Activated CD8-positive, alpha-beta T cell treated with anti-CD3 and anti-CD28 coated beads, Interleukin-2, amount 10 ng/mL, durations not matched to agents 7 days and 5 days (primary cell): ENCODE measurements around the gene AUP1. TPM values are rescaled to one million over a fixed set of nuclear protein-coding genes. Genes with fewer than 3 reads are reported as not detected.
A peak's percentile ranks its signal among the peaks of the same experiment; 100 is the strongest.

Experiments used
- ATAC-seq: fragments of 150-1000 bp; cut with Tn5 transposase; one replicate; pipeline ENCODE4 v1.10.0; 2021; ENCODE audit warnings: moderate library complexity
- CTCF ChIA-PET: fragments of 350-600 bp; sonication (Branson Sonifier 250); formaldehyde crosslinking; loops from one replicate; lab custom pipeline; 2021; ENCODE audit warnings: antibody characterized with exemption; lab: Charles Lee
- POLR2A ChIA-PET: fragments of 350-600 bp; sonication (Branson Sonifier 250); formaldehyde crosslinking; loops from one replicate; lab custom pipeline; 2021; ENCODE audit warnings: antibody characterized with exemption; lab: Charles Lee
- DNase-seq: peaks from one replicate; pipeline ENCODE4 v3.0.0-alpha.2; 2020
- H3K27ac Mint-ChIP-seq: one replicate; pipeline ENCODE4 v1.8.0; 2021; ENCODE audit warnings: mild to moderate bottlenecking, mixed read lengths
- H3K27me3 Mint-ChIP-seq: one replicate; pipeline ENCODE4 v1.8.0; 2021; ENCODE audit warnings: low read depth, mixed read lengths
- H3K36me3 Mint-ChIP-seq: one replicate; pipeline ENCODE4 v1.8.0; 2021; ENCODE audit warnings: low read depth, mixed read lengths
- H3K4me1 Mint-ChIP-seq: one replicate; pipeline ENCODE4 v1.8.0; 2021; ENCODE audit warnings: low read depth, mixed read lengths
- H3K4me3 Mint-ChIP-seq: one replicate; pipeline ENCODE4 v1.8.0; 2021; ENCODE audit warnings: mild to moderate bottlenecking, mixed read lengths
- H3K9me3 Mint-ChIP-seq: one replicate; pipeline ENCODE4 v1.8.0; 2022; ENCODE audit warnings: mixed read lengths; ENCODE audit not compliant: insufficient read depth
- total RNA-seq, 2 experiments: library from RNA; stranded (reverse); gene quantifications; one replicate each; pipeline ENCODE4 v1.2.3, GENCODE V29; 2021

Gene AUP1
- total RNA-seq, 2 experiments from 2014 or later, result 119 to 123 TPM

- ChIA-PET CTCF (interaction anchor here (1.3 to 3.9 kb wide), 3 partner anchors 12 to 49 kb away, joined by 3 to 17 read pairs (median 4); partner anchors contain the start of gene PCGF1), POLR2A (interaction anchor here (2.2 to 2.3 kb wide), 2 partner anchors 10 to 26 kb away, joined by 7 to 13 read pairs; no protein-coding TSS in a partner anchor)
- peaks cover 23% of the 10 kb centered on the region for H3K36me3 Mint-ChIP-seq
- no peaks in the 10 kb centered on the region for H3K9me3 Mint-ChIP-seq
- ATAC-seq, result no peak
- peak overlapping the region; percentile 95 for H3K4me3 Mint-ChIP-seq
- H3K27me3 Mint-ChIP-seq, result peaks cover 12% of the 10 kb centered on the region
- DNase-seq, result no peak
- H3K4me1 Mint-ChIP-seq, result peaks cover 53% of the 10 kb centered on the region
- no peak overlapping the region for H3K27ac Mint-ChIP-seq
Observed at GRCh38 chr2:74556831-74557370, 27.4 kb upstream of the AUP1 start.

- no peak for ATAC-seq
- Mint-ChIP-seq H3K27ac (no peak overlapping the region), H3K4me1 (peaks cover 47% of the 10 kb centered on the region), H3K36me3 (peaks cover 23% of the 10 kb centered on the region), H3K4me3 (peak overlapping the region; percentile 95), H3K9me3 (no peaks in the 10 kb centered on the region), H3K27me3 (peaks cover 12% of the 10 kb centered on the region)
- POLR2A ChIA-PET, result interaction anchor here (2.2 kb wide), 1 partner anchor 11 kb away, joined by 13 read pairs; no protein-coding TSS in a partner anchor
- CTCF ChIA-PET, result interaction anchor here (0.7 to 1.6 kb wide), 3 partner anchors 11 to 31 kb away, joined by 3 to 5 read pairs (median 3); no protein-coding TSS in a partner anchor
- DNase-seq, result no peak
Observed at GRCh38 chr2:74556159-74556558, 26.7 kb upstream of the AUP1 start.

DNA sequence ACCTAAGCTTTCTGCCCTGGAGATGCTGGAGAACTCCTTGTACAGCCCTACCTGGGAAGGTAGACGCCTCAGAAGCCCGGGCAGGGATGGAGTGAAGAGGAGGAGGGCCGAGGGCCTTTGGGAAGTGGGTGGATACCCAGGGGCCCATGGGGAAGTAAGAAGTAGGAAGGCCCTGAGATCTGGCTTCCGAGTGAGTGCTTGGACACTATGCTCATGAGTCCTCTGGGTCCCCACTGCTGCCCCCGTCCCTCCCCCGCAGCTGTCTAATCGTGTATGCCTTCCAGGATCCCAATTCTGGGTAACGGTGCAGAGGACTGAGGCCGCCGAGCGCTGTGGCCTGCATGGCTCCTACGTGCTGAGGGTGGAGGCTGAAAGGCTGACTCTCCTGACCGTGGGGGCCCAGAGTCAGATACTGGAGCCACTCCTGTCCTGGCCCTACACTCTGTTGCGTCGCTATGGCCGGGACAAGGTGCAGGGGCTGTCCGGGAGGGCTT lies 26.2 kb upstream of the AUP1 start:
- Mint-ChIP-seq H3K4me3 (peak overlapping the region; percentile 95), H3K36me3 (peaks cover 23% of the 10 kb centered on the region), H3K27me3 (peaks cover 10% of the 10 kb centered on the region), H3K27ac (peak overlapping the region; percentile 93), H3K4me1 (peaks cover 45% of the 10 kb centered on the region), H3K9me3 (no peaks in the 10 kb centered on the region)
- ATAC-seq, result no peak
- POLR2A ChIA-PET, result interaction anchor here (0.6 to 2.2 kb wide), 9 partner anchors 9 to 97 kb away, joined by 3 to 13 read pairs (median 4); partner anchors contain the start of gene WBP1
- CTCF ChIA-PET, result interaction anchor here (0.7 to 1.6 kb wide), 5 partner anchors 11 to 32 kb away, joined by 3 to 5 read pairs (median 3); no protein-coding TSS in a partner anchor
- DNase-seq, result no peak

- Mint-ChIP-seq H3K27ac (peak overlapping the region; percentile 93), H3K4me3 (peak overlapping the region; percentile 95), H3K36me3 (peaks cover 23% of the 10 kb centered on the region), H3K27me3 (peaks cover 13% of the 10 kb centered on the region), H3K9me3 (no peaks in the 10 kb centered on the region), H3K4me1 (peaks cover 38% of the 10 kb centered on the region)
- ChIA-PET POLR2A (interaction anchor here (0.6 to 2.2 kb wide), 10 partner anchors 8 to 97 kb away, joined by 3 to 13 read pairs (median 4); partner anchors contain the start of genes MRPL53 and WBP1), CTCF (interaction anchor here (0.7 to 1.6 kb wide), 4 partner anchors 10 to 32 kb away, joined by 3 to 5 read pairs (median 4); no protein-coding TSS in a partner anchor)
- peak; percentile 63 for ATAC-seq
- peak; percentile 60 for DNase-seq
Observed at GRCh38 chr2:74554820-74555531, 25.5 kb upstream of the AUP1 start.

GRCh38 chr2:74553892-74554819 lies 24.6 kb upstream of the AUP1 start, which contains the start of the genes DOK1 and LOXL3:
DOK1 (plus strand) TSS chr2:74554720; CDS start chr2:74554755, 35 bp downstream.
LOXL3 (minus strand) TSS chr2:74553942; CDS start chr2:74552634, 1,308 bp downstream.
- CTCF ChIA-PET, result interaction anchor here (0.9 to 1.3 kb wide), 4 partner anchors 10 to 71 kb away, joined by 3 to 4 read pairs (median 3); partner anchors contain the start of genes CCDC142 and TTC31
- Mint-ChIP-seq H3K27me3 (peaks cover 21% of the 10 kb centered on the region), H3K4me3 (peak within 1 kb of the TSS; percentile 95), H3K27ac (peak within 1 kb of the TSS; percentile 93), H3K4me1 (peaks cover 38% of the 10 kb centered on the region), H3K9me3 (no peaks in the 10 kb centered on the region), H3K36me3 (peaks cover 23% of the 10 kb centered on the region)
- peak; percentile 82 for ATAC-seq
- peak; percentile 87 for DNase-seq
- POLR2A ChIA-PET, result interaction anchor here (0.7 to 1.5 kb wide), 6 partner anchors 20 to 96 kb away, joined by 3 to 4 read pairs (median 4); partner anchors contain the start of genes MRPL53 and WBP1

- ATAC-seq (no peak), DNase-seq (peak; percentile 36)
- Mint-ChIP-seq H3K27me3 (peaks cover 27% of the 10 kb centered on the region), H3K4me1 (peaks cover 43% of the 10 kb centered on the region), H3K36me3 (peaks cover 17% of the 10 kb centered on the region), H3K9me3 (no peaks in the 10 kb centered on the region), H3K27ac (peak overlapping the region; percentile 87), H3K4me3 (peak overlapping the region; percentile 60)
- CTCF ChIA-PET, result interaction anchor here (0.9 to 2.0 kb wide), 3 partner anchors 32 to 70 kb away, joined by 3 to 4 read pairs (median 3); partner anchors contain the start of genes CCDC142 and TTC31
- POLR2A ChIA-PET, result interaction anchor here (0.9 to 1.5 kb wide), 2 partner anchors 21 to 81 kb away, joined by 3 to 4 read pairs; partner anchors contain the start of gene MRPL53
Observed at GRCh38 chr2:74552914-74553811, 23.7 kb upstream of the AUP1 start.

DNA sequence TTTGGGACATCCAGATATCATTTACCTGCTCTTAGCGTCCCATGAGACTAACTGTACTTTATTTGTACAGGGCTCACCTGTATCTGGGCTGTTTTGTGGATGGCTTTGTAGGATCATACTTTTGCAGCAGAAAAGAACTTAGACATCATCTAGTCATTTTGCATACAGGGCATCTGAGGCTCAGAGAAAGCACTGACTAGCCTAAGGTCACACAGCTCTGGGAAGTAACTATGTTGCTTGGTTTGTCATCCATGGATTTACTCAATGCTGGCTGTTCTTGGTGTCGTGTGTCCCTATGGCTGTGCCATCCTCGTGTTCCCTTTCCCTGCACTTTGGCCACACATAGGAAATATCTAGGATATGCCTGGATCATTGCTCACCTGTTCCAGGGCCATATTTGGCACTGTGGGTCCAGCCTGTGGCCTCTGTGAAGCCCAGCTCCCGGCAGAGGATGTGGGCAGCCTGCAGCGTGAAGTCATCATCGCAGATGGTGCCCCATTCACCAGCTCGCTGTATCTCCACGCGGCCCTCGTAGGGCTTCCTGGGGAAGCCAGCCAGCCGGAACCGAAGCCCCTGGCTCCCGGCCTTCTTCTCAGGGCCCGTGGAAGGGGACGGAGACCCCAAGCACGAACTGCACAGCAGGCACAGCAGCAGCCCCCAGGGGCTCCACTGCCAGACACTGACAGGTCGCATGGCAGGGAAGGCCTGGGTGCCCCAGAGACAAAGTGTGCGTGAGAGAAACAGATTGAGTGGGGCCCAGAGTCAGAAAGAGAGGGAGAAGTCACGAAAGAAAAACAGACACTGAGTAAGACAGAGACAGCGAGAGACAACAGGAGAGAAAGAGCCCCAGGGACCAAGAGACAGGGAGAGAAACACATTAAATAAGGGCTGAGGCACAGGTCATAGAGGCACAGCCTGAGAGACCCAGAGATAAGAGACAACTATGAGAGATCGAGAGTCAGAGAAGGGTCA lies 22.7 kb upstream of the AUP1 start:
- POLR2A ChIA-PET, result interaction anchor here (0.6 to 1.8 kb wide), 4 partner anchors 19 to 33 kb away, joined by 3 to 5 read pairs (median 4); no protein-coding TSS in a partner anchor
- ATAC-seq, result no peak

DNA sequence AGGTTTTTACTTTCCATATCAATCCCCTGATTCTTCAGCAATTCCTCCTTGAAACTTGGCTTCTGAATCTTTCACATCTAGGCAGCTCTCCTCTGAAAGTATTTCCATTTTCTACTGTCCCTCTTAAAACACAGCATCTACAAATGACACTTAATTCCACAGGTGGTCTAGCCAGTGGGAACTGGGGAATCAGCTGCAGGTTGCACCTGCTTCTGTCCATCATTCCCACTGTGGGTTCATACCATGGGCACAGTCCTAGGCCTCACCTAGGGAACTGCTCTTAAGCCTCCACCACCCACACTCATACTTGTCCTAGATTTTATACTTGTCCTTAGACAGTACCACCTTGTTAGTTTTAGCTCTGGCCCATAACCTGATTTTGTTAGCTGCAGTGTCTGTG lies 22.0 kb upstream of the AUP1 start:
- H3K9me3 Mint-ChIP-seq, result no peaks in the 10 kb centered on the region
- ChIA-PET CTCF (interaction anchor here (0.9 to 2.1 kb wide), 6 partner anchors 17 to 68 kb away, joined by 3 to 7 read pairs (median 4); partner anchors contain the start of genes AUP1, CCDC142, HTRA2 and TTC31), POLR2A (interaction anchor here (0.6 to 1.8 kb wide), 4 partner anchors 19 to 34 kb away, joined by 3 to 5 read pairs (median 4); no protein-coding TSS in a partner anchor)
- peaks cover 36% of the 10 kb centered on the region for H3K4me1 Mint-ChIP-seq
- DNase-seq (no peak), ATAC-seq (no peak)
- H3K36me3 Mint-ChIP-seq, result peaks cover 6% of the 10 kb centered on the region
- peaks cover 36% of the 10 kb centered on the region for H3K27me3 Mint-ChIP-seq
- H3K4me3 Mint-ChIP-seq, result no peak overlapping the region
- no peak overlapping the region for H3K27ac Mint-ChIP-seq

More for the DNA sequence above, 22.7 kb upstream of the AUP1 start:
- CTCF ChIA-PET, result interaction anchor here (1.3 to 2.0 kb wide), 2 partner anchors 33 to 69 kb away, joined by 3 to 4 read pairs; partner anchors contain the start of genes CCDC142 and TTC31
- peaks cover 43% of the 10 kb centered on the region for H3K4me1 Mint-ChIP-seq
- no peak for DNase-seq
- peaks cover 35% of the 10 kb centered on the region for H3K27me3 Mint-ChIP-seq
- no peaks in the 10 kb centered on the region for H3K9me3 Mint-ChIP-seq
- no peak overlapping the region for H3K4me3 Mint-ChIP-seq
- peaks cover 12% of the 10 kb centered on the region for H3K36me3 Mint-ChIP-seq
- H3K27ac Mint-ChIP-seq, result no peak overlapping the region
